HEK293 (cell line): Measurements from ENCODE around the gene HOXC5.

ENCODE experiments used
- AEBP2 ChIP-seq: fragments of 450-650 bp; formaldehyde crosslinking; IDR thresholded peaks from 2 replicates; pipeline ENCODE4 v1.5.1; 2016; ENCODE audit warnings: missing biosample characterization, missing genetic modification characterization, borderline replicate concordance
- FEZF1 ChIP-seq: fragments of 450-650 bp; formaldehyde crosslinking; IDR thresholded peaks from 2 replicates; pipeline ENCODE4 v1.5.1; 2016; ENCODE audit warnings: missing biosample characterization, missing genetic modification characterization
- GLIS2 ChIP-seq: fragments of 450-650 bp; formaldehyde crosslinking; IDR thresholded peaks from 2 replicates; pipeline ENCODE4 v1.5.1; 2016; ENCODE audit warnings: missing biosample characterization, missing genetic modification characterization
- HIC1 ChIP-seq: fragments of 450-650 bp; formaldehyde crosslinking; IDR thresholded peaks from 2 replicates; pipeline ENCODE4 v1.5.1; 2016; ENCODE audit warnings: missing biosample characterization, missing genetic modification characterization
- HOXC10 ChIP-seq: sonication (generic); formaldehyde crosslinking; IDR thresholded peaks from 2 replicates; pipeline ENCODE4 v1.8.1; 2023; ENCODE audit warnings: mild to moderate bottlenecking, missing genetic modification reagents
- KLF17 ChIP-seq: fragments of 450-650 bp; formaldehyde crosslinking; IDR thresholded peaks from 2 replicates; pipeline ENCODE4 v1.5.1; 2016; ENCODE audit warnings: missing biosample characterization, missing genetic modification characterization
- KLF9 ChIP-seq: fragments of 450-650 bp; formaldehyde crosslinking; IDR thresholded peaks from 2 replicates; pipeline ENCODE4 v1.5.1; 2016; ENCODE audit warnings: missing biosample characterization, missing genetic modification characterization, low read depth
- PATZ1 ChIP-seq: fragments of 450-650 bp; formaldehyde crosslinking; IDR thresholded peaks from 2 replicates; pipeline ENCODE4 v1.5.1; 2016; ENCODE audit warnings: missing biosample characterization, missing genetic modification characterization
- SCRT2 ChIP-seq: fragments of 450-650 bp; formaldehyde crosslinking; IDR thresholded peaks from 2 replicates; pipeline ENCODE4 v1.5.1; 2016; ENCODE audit warnings: missing biosample characterization, missing genetic modification characterization
- WT1 ChIP-seq: fragments of 450-650 bp; formaldehyde crosslinking; IDR thresholded peaks from 2 replicates; pipeline ENCODE4 v1.5.1; 2016; ENCODE audit warnings: missing biosample characterization, missing genetic modification characterization
- ZBTB26 ChIP-seq: fragments of 450-650 bp; formaldehyde crosslinking; optimal IDR thresholded peaks from 2 replicates; pipeline ENCODE3; 2016; ENCODE audit warnings: missing biosample characterization, mild to moderate bottlenecking, missing genetic modification characterization
- ZBTB7A ChIP-seq: fragments of 450-650 bp; formaldehyde crosslinking; IDR thresholded peaks from 2 replicates; pipeline ENCODE4 v1.5.1; 2016; ENCODE audit warnings: low read depth, missing biosample characterization, missing genetic modification characterization
- ZFP41 ChIP-seq: fragments of 450-650 bp; formaldehyde crosslinking; IDR thresholded peaks from 2 replicates; pipeline ENCODE4 v1.5.1; 2016; ENCODE audit warnings: missing biosample characterization, missing genetic modification characterization, borderline replicate concordance
- ZNF10 ChIP-seq: fragments of 450-650 bp; formaldehyde crosslinking; IDR thresholded peaks from 2 replicates; pipeline ENCODE4 v1.5.1; 2017; ENCODE audit warnings: missing biosample characterization, missing genetic modification characterization
- ZNF132 ChIP-seq: fragments of 450-650 bp; formaldehyde crosslinking; IDR thresholded peaks from 2 replicates; pipeline ENCODE4 v1.5.1; 2017; ENCODE audit warnings: missing biosample characterization, missing genetic modification characterization, borderline replicate concordance
- ZNF169 ChIP-seq: fragments of 450-650 bp; formaldehyde crosslinking; IDR thresholded peaks from 2 replicates; pipeline ENCODE4 v1.5.1; 2016; ENCODE audit warnings: missing biosample characterization, missing genetic modification characterization
- ZNF221 ChIP-seq: fragments of 450-650 bp; formaldehyde crosslinking; IDR thresholded peaks from 2 replicates; pipeline ENCODE4 v1.5.1; 2017; ENCODE audit warnings: missing biosample characterization, missing genetic modification characterization, borderline replicate concordance
- ZNF26 ChIP-seq: fragments of 450-650 bp; formaldehyde crosslinking; IDR thresholded peaks from 2 replicates; pipeline ENCODE4 v1.5.1; 2016; ENCODE audit warnings: missing biosample characterization, missing genetic modification characterization
- ZNF311 ChIP-seq: fragments of 450-650 bp; formaldehyde crosslinking; IDR thresholded peaks from 2 replicates; pipeline ENCODE4 v1.5.1; 2017; ENCODE audit warnings: missing biosample characterization, missing genetic modification characterization, borderline replicate concordance
- ZNF354C ChIP-seq: fragments of 450-650 bp; formaldehyde crosslinking; IDR thresholded peaks from 2 replicates; pipeline ENCODE4 v1.5.1; 2016; ENCODE audit warnings: missing biosample characterization, missing genetic modification characterization, low read depth, borderline replicate concordance
- ZNF391 ChIP-seq: fragments of 450-650 bp; formaldehyde crosslinking; IDR thresholded peaks from 2 replicates; pipeline ENCODE4 v1.5.1; 2016; ENCODE audit warnings: low read depth, missing biosample characterization, missing genetic modification characterization, borderline replicate concordance
- ZNF398 ChIP-seq: fragments of 450-650 bp; formaldehyde crosslinking; IDR thresholded peaks from 2 replicates; pipeline ENCODE4 v1.5.1; 2017; ENCODE audit warnings: missing biosample characterization, missing genetic modification characterization
- ZNF560 ChIP-seq: fragments of 450-650 bp; formaldehyde crosslinking; IDR thresholded peaks from 2 replicates; pipeline ENCODE4 v1.5.1; 2017; ENCODE audit warnings: missing biosample characterization, missing genetic modification characterization, borderline replicate concordance
- ZNF600 ChIP-seq: fragments of 450-650 bp; formaldehyde crosslinking; IDR thresholded peaks from 2 replicates; pipeline ENCODE4 v1.5.1; 2016; ENCODE audit warnings: missing biosample characterization, missing genetic modification characterization
- ZNF792 ChIP-seq: fragments of 450-650 bp; formaldehyde crosslinking; IDR thresholded peaks from 2 replicates; pipeline ENCODE4 v1.5.1; 2016; ENCODE audit warnings: missing biosample characterization, missing genetic modification characterization
- ZNF830 ChIP-seq: fragments of 450-650 bp; IDR thresholded peaks from 2 replicates; pipeline ENCODE4 v1.5.0; 2018; ENCODE audit warnings: missing biosample characterization, missing genetic modification characterization, low read depth, mild to moderate bottlenecking, moderate library complexity
- ZSCAN30 ChIP-seq: fragments of 450-650 bp; IDR thresholded peaks from 2 replicates; pipeline ENCODE4 v1.5.1; 2018; ENCODE audit warnings: missing biosample characterization, mild to moderate bottlenecking, missing genetic modification characterization, moderate library complexity

HOXC5 gene

GRCh38 chr12:53984901-53985691 lies 47.8 kb upstream of the HOXC5 start, which contains the start of gene HOXC10 (continued):
- 0 out of 2 replicates have a peak, but pooled peaks have one; percentile 41 for TF ChIP-seq ZSCAN30 (tag by site-specific recombination)
- peak; percentile 83 for TF ChIP-seq PATZ1 (tag by site-specific recombination)
- no peak for TF ChIP-seq ZBTB7A (tag by site-specific recombination)
- TF ChIP-seq ZFP41 (tag by site-specific recombination): no peak
- no peak for TF ChIP-seq AEBP2
- no peak for TF ChIP-seq ZNF560 (tag by site-specific recombination)
- no peak for TF ChIP-seq ZNF221
- peak; percentile 64; the same call in 1 of the 2 replicates for TF ChIP-seq KLF17 (tag by site-specific recombination)
- no peak for TF ChIP-seq ZNF132 (tag by site-specific recombination)
- no peak for TF ChIP-seq ZNF26 (tag by site-specific recombination)
- no peak for TF ChIP-seq ZNF10 (tag by site-specific recombination)
- TF ChIP-seq ZNF391 (tag by site-specific recombination): peak; percentile 51; the same call in 1 of the 2 replicates
- TF ChIP-seq ZNF169 (tag by site-specific recombination): no peak
- TF ChIP-seq WT1 (tag by site-specific recombination): 0 out of 2 replicates have a peak, but pooled peaks have one; percentile 29
- peak; percentile 97 for TF ChIP-seq SCRT2 (tag by site-specific recombination)
- TF ChIP-seq ZNF792 (tag by site-specific recombination): no peak
- peak; percentile 34 for TF ChIP-seq ZBTB26 (tag by site-specific recombination)
- TF ChIP-seq KLF9 (tag by site-specific recombination): 0 out of 2 replicates have a peak, but pooled peaks have one; percentile 22
- no peak for TF ChIP-seq ZNF311 (tag by site-specific recombination)
- TF ChIP-seq HIC1 (tag by site-specific recombination): no peak
- TF ChIP-seq FEZF1: no peak
- TF ChIP-seq HOXC10 (CRISPR knock-in tag): no peak
- no peak for TF ChIP-seq ZNF830
- TF ChIP-seq ZNF354C: no peak
- TF ChIP-seq ZNF398 (tag by site-specific recombination): peak; percentile 87
- peak; percentile 53 for TF ChIP-seq GLIS2
- TF ChIP-seq ZNF600 (tag by site-specific recombination): no peak
